OCI-LY1 (cell line): ENCODE measurements around the gene CRYBG3.

ENCODE experiments used
- H2AFZ ChIP-seq: fragments of 200-600 bp; sonication (generic), shearing (Covaris generic); 2 replicates; pipeline ENCODE4 v1.6.0; 2014; ENCODE audit warnings: antibody characterized with exemption, mild to moderate bottlenecking, low read length
- H3F3A ChIP-seq: fragments of 200-600 bp; sonication (generic), shearing (Covaris generic); 2 replicates; pipeline ENCODE4 v1.6.0; 2014; ENCODE audit warnings: mild to moderate bottlenecking, antibody characterized with exemption, low read length, moderate library complexity; ENCODE audit not compliant: insufficient read depth
- H3K27ac ChIP-seq: fragments of 200-600 bp; sonication (generic); 2 replicates; pipeline ENCODE4 v1.5.1; 2014; ENCODE audit warnings: low read length, mixed run types, mild to moderate bottlenecking, low read depth; ENCODE audit not compliant: poor library complexity, severe bottlenecking
- H3K27me3 ChIP-seq: fragments of 200-600 bp; sonication (generic); 2 replicates; pipeline ENCODE4 v1.6.0; 2014; ENCODE audit warnings: antibody characterized with exemption, mild to moderate bottlenecking, low read length, moderate library complexity; ENCODE audit not compliant: insufficient read depth
- H3K36me3 ChIP-seq: fragments of 200-600 bp; sonication (generic); 2 replicates; pipeline ENCODE4 v1.6.1; 2014; ENCODE audit warnings: mild to moderate bottlenecking, antibody characterized with exemption, low read length, moderate library complexity, mixed read lengths; ENCODE audit not compliant: insufficient read depth
- H3K4me1 ChIP-seq: fragments of 200-600 bp; sonication (generic); 2 replicates; pipeline ENCODE4 v1.5.1; 2014; ENCODE audit warnings: mild to moderate bottlenecking, low read length, moderate library complexity; ENCODE audit not compliant: insufficient read depth, severe bottlenecking
- H3K4me2 ChIP-seq: fragments of 200-600 bp; sonication (generic), shearing (Covaris generic); 2 replicates; pipeline ENCODE4 v1.6.1; 2014; ENCODE audit warnings: low read length
- H3K4me3 ChIP-seq: fragments of 200-600 bp; sonication (generic); 2 replicates; pipeline ENCODE4 v1.5.1; 2014; ENCODE audit warnings: low read length, low read depth, mild to moderate bottlenecking, mixed read lengths; ENCODE audit not compliant: poor library complexity, severe bottlenecking
- H3K79me2 ChIP-seq: fragments of 200-600 bp; shearing (Covaris generic); 2 replicates; pipeline ENCODE4 v1.6.1; 2016; ENCODE audit warnings: mixed run types, low read length, mixed read lengths; ENCODE audit not compliant: insufficient read depth
- H3K9ac ChIP-seq: fragments of 200-600 bp; sonication (generic), shearing (Covaris generic); 2 replicates; pipeline ENCODE4 v1.6.1; 2014; ENCODE audit warnings: mild to moderate bottlenecking, low read length, mixed read lengths
- H3K9me2 ChIP-seq: fragments of 200-600 bp; sonication (generic), shearing (Covaris generic); 2 replicates; pipeline ENCODE4 v1.6.1; 2014; ENCODE audit warnings: low read depth, mild to moderate bottlenecking, low read length, mixed read lengths
- H3K9me3 ChIP-seq: fragments of 200-600 bp; shearing (Covaris generic); 2 replicates; pipeline ENCODE4 v1.6.1; 2014; ENCODE audit warnings: low read length, mixed read lengths
- H4K20me1 ChIP-seq: fragments of 200-600 bp; sonication (generic), shearing (Covaris generic); 2 replicates; pipeline ENCODE4 v1.6.0; 2016; ENCODE audit warnings: mild to moderate bottlenecking, low read length; ENCODE audit not compliant: insufficient read depth
- CTCF ChIP-seq: fragments of 200-600 bp; sonication (generic), shearing (Covaris generic); IDR thresholded peaks from 2 replicates; pipeline ENCODE4 v1.5.1; 2017; ENCODE audit warnings: mild to moderate bottlenecking, antibody characterized with exemption, low read length, moderate library complexity, mixed read lengths
- EZH2 ChIP-seq: fragments of 200-600 bp; sonication (generic), shearing (Covaris generic); IDR thresholded peaks from 2 replicates; pipeline ENCODE4 v1.8.0; 2017; ENCODE audit warnings: borderline replicate concordance, mixed run types, mild to moderate bottlenecking, antibody characterized with exemption, low read length, moderate library complexity, mixed read lengths

The CRYBG3 gene

GRCh38 chr3:97835761-97836160 lies 13.9 kb downstream of the CRYBG3 start:
- no peak overlapping the region for H3K27ac ChIP-seq
- TF ChIP-seq EZH2 (no peak), CTCF (no peak)

GRCh38 chr3:97838393-97838792 lies 16.6 kb downstream of the CRYBG3 start:
- Histone ChIP-seq H3K4me1 (no peaks in the 10 kb centered on the region), H3K9me2 (no peaks in the 10 kb centered on the region), H3K4me2 (no peak overlapping the region), H3K36me3 (no peaks in the 10 kb centered on the region), H3K79me2 (no peaks in the 10 kb centered on the region), H2AFZ (no peak overlapping the region), H3K27me3 (no peaks in the 10 kb centered on the region), H3K9me3 (no peaks in the 10 kb centered on the region), H3K27ac (no peak overlapping the region), H3K4me3 (no peak overlapping the region), H3K9ac (no peak overlapping the region), H3F3A (no peaks in the 10 kb centered on the region), H4K20me1 (no peaks in the 10 kb centered on the region)
- TF ChIP-seq EZH2 (no peak), CTCF (no peak)

More at GRCh38 chr3:97835761-97836160, 13.9 kb downstream of the CRYBG3 start:
- H3K27me3 ChIP-seq, result no peaks in the 10 kb centered on the region
- no peaks in the 10 kb centered on the region for H3K36me3 ChIP-seq
- H3K9ac ChIP-seq, result no peak overlapping the region
- H2AFZ ChIP-seq, result no peak overlapping the region
- no peak overlapping the region for H3K4me2 ChIP-seq
- H3K79me2 ChIP-seq, result no peaks in the 10 kb centered on the region
- no peaks in the 10 kb centered on the region for H4K20me1 ChIP-seq
- H3K9me2 ChIP-seq, result no peaks in the 10 kb centered on the region
- no peaks in the 10 kb centered on the region for H3F3A ChIP-seq
- H3K9me3 ChIP-seq, result no peaks in the 10 kb centered on the region
- no peaks in the 10 kb centered on the region for H3K4me1 ChIP-seq
- H3K4me3 ChIP-seq, result no peak overlapping the region

GRCh38 chr3:97839944-97840343 lies 18.1 kb downstream of the CRYBG3 start:
- H3K4me3 ChIP-seq, result no peak overlapping the region
- no peaks in the 10 kb centered on the region for H3K36me3 ChIP-seq
- no peaks in the 10 kb centered on the region for H4K20me1 ChIP-seq
- no peaks in the 10 kb centered on the region for H3K9me3 ChIP-seq
- H3F3A ChIP-seq, result no peaks in the 10 kb centered on the region
- no peak overlapping the region for H3K9ac ChIP-seq
- no peak overlapping the region for H3K4me2 ChIP-seq
- no peaks in the 10 kb centered on the region for H3K4me1 ChIP-seq
- no peaks in the 10 kb centered on the region for H3K79me2 ChIP-seq
- H3K27ac ChIP-seq, result no peak overlapping the region
- TF ChIP-seq EZH2 (no peak), CTCF (no peak)
- H3K9me2 ChIP-seq, result no peaks in the 10 kb centered on the region
- H3K27me3 ChIP-seq, result no peaks in the 10 kb centered on the region
- H2AFZ ChIP-seq, result no peak overlapping the region
